Smooth muscle cell (in vitro differentiated cells): ENCODE measurements around the gene HNF4A. TPM values are rescaled to one million over a fixed set of nuclear protein-coding genes. Genes with fewer than 3 reads are reported as not detected.

Source experiments
- DNase-seq: peaks from one replicate; lab custom pipeline; 2025; ENCODE audit not compliant: unreplicated experiment; lab: John Stamatoyannopoulos, UW
- H2AFZ ChIP-seq: fragments of 200-600 bp; sonication (generic); 2 replicates; pipeline ENCODE4 v1.6.0; 2016; ENCODE audit warnings: antibody characterized with exemption, low read depth, mild to moderate bottlenecking
- H3F3A ChIP-seq: fragments of 200-600 bp; sonication (generic); 2 replicates; pipeline ENCODE4 v1.6.0; 2017; ENCODE audit warnings: antibody characterized with exemption, low read depth
- H3K27ac ChIP-seq: fragments of 200-600 bp; sonication (generic); 2 replicates; pipeline ENCODE4 v1.5.1; 2016; ENCODE audit warnings: low read depth, mild to moderate bottlenecking
- H3K27me3 ChIP-seq: fragments of 200-600 bp; sonication (generic); 2 replicates; pipeline ENCODE4 v1.6.1; 2016; ENCODE audit warnings: low read depth, mild to moderate bottlenecking
- H3K36me3 ChIP-seq: fragments of 200-600 bp; sonication (generic); 2 replicates; pipeline ENCODE4 v1.5.1; 2016; ENCODE audit warnings: low read depth
- H3K4me1 ChIP-seq: fragments of 200-600 bp; sonication (generic); 2 replicates; pipeline ENCODE4 v1.5.1; 2016; ENCODE audit warnings: low read depth
- H3K4me2 ChIP-seq: fragments of 200-600 bp; sonication (generic); 2 replicates; pipeline ENCODE4 v1.6.0; 2016; ENCODE audit warnings: mild to moderate bottlenecking
- H3K4me3 ChIP-seq: fragments of 200-600 bp; sonication (generic); 2 replicates; pipeline ENCODE4 v1.5.1; 2016; ENCODE audit warnings: mild to moderate bottlenecking
- H3K79me2 ChIP-seq: fragments of 200-600 bp; sonication (generic); 2 replicates; pipeline ENCODE4 v1.6.0; 2016; ENCODE audit warnings: low read depth, mild to moderate bottlenecking
- H3K9ac ChIP-seq: fragments of 200-600 bp; sonication (generic); 2 replicates; pipeline ENCODE4 v1.6.0; 2016; ENCODE audit warnings: low read depth
- H3K9me3 ChIP-seq: fragments of 200-600 bp; sonication (generic); replicated peaks from 2 replicates; pipeline ENCODE4 v1.5.1; 2016; ENCODE audit warnings: low read depth
- H4K20me1 ChIP-seq: fragments of 200-600 bp; sonication (generic); 2 replicates; pipeline ENCODE4 v1.6.0; 2016; ENCODE audit warnings: low read depth
- WGBS: methylation state at CpG from one replicate; pipeline ENCODE4 v1.1.7; 2016; ENCODE audit warnings: low lambda C conversion rate; 5-methylcytosine and 5-hydroxymethylcytosine counted together
- polyA plus RNA-seq: library from polyadenylated mRNA; unstranded; fragments of >200 nt; fragmentation: Nextera tagmentation; extraction: Ambion mirVana; gene quantifications from 2 replicates; pipeline ENCODE4 v1.2.1, GENCODE V29; 2016
- total RNA-seq: library from RNA; depleted of rRNA; stranded (reverse); fragments of >200 nt; gene quantifications from 2 replicates; pipeline ENCODE4 v1.2.3, GENCODE V29; 2014
- TF ChIP-seq, protein P1 (sequence below): fragments of 200-600 bp; sonication (generic); IDR thresholded peaks from 2 replicates; pipeline ENCODE4 v1.5.1; 2017; ENCODE audit warnings: borderline replicate concordance, mild to moderate bottlenecking, antibody characterized with exemption; ENCODE audit not compliant: insufficient read depth, poor library complexity, severe bottlenecking

The HNF4A gene
- total and polyA plus RNA-seq, 2 experiments from 2014 or later = not detected

DNA sequence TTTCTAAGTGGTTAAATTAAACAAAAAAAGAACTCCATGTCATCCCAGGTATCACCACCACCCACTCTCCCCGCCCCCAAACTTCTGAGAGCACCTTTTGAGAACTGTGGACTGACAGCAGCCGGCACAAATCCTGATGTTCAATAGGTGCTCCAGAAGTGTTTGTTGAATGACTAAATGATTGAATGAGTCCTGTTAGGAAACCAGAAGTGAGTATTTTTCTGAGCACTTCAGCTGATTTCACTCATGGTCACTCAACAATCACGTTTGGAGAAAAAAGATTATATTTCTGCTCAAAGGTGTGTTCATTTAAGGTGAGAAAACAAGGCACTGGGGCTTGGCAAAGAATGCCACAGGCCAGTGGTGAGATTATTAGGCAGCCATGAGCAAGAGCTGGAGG is 6.2 kb upstream of the HNF4A start:
- Histone ChIP-seq H2AFZ (no peak overlapping the region), H3K79me2 (no peaks in the 10 kb centered on the region), H4K20me1 (no peaks in the 10 kb centered on the region), H3K9me3 (no peaks in the 10 kb centered on the region), H3K9ac (no peak overlapping the region), H3K4me1 (no peaks in the 10 kb centered on the region), H3K27ac (no peak overlapping the region), H3K4me3 (no peak overlapping the region), H3K27me3 (no peaks in the 10 kb centered on the region), H3F3A (no peaks in the 10 kb centered on the region), H3K4me2 (no peak overlapping the region), H3K36me3 (no peaks in the 10 kb centered on the region)
- DNase-seq = no peak
- WGBS = 87% methylated on average over 3 of the region's 3 CpGs
- TF ChIP-seq, protein P1, sequence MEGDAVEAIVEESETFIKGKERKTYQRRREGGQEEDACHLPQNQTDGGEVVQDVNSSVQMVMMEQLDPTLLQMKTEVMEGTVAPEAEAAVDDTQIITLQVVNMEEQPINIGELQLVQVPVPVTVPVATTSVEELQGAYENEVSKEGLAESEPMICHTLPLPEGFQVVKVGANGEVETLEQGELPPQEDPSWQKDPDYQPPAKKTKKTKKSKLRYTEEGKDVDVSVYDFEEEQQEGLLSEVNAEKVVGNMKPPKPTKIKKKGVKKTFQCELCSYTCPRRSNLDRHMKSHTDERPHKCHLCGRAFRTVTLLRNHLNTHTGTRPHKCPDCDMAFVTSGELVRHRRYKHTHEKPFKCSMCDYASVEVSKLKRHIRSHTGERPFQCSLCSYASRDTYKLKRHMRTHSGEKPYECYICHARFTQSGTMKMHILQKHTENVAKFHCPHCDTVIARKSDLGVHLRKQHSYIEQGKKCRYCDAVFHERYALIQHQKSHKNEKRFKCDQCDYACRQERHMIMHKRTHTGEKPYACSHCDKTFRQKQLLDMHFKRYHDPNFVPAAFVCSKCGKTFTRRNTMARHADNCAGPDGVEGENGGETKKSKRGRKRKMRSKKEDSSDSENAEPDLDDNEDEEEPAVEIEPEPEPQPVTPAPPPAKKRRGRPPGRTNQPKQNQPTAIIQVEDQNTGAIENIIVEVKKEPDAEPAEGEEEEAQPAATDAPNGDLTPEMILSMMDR = no peak

DNA sequence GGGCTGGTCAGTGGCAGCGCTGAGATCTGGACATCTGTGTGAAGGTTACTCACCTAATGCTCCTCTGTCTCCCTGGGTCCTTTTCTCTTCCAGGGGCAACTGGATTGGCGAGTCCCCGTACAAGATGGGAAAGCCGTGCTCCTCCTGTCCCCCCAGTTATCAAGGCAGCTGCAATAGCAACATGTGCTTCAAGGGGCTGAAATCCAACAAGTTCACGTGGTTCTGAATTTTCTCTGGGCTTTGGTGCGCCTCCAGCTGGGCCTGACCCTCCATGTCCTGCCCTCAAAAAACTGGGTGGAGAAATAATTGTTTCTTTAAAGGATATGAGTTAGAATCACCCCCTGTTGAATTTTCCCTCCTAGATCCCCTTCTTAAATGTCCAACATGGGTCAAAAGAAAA is 4.9 kb upstream of the HNF4A start:
- H3K9ac ChIP-seq = no peak overlapping the region
- no peaks in the 10 kb centered on the region for H3K36me3 ChIP-seq
- no peaks in the 10 kb centered on the region for H3K79me2 ChIP-seq
- H3K4me3 ChIP-seq = no peak overlapping the region
- DNase-seq = no peak
- WGBS = 90% methylated on average over 6 of the region's 6 CpGs
- H3K9me3 ChIP-seq = no peaks in the 10 kb centered on the region
- no peaks in the 10 kb centered on the region for H3F3A ChIP-seq
- no peak overlapping the region for H3K4me2 ChIP-seq
- H3K27me3 ChIP-seq = no peaks in the 10 kb centered on the region
- TF ChIP-seq, protein P1 = no peak
- H3K27ac ChIP-seq = no peak overlapping the region
- no peak overlapping the region for H2AFZ ChIP-seq
- H4K20me1 ChIP-seq = no peaks in the 10 kb centered on the region
- no peaks in the 10 kb centered on the region for H3K4me1 ChIP-seq

DNA sequence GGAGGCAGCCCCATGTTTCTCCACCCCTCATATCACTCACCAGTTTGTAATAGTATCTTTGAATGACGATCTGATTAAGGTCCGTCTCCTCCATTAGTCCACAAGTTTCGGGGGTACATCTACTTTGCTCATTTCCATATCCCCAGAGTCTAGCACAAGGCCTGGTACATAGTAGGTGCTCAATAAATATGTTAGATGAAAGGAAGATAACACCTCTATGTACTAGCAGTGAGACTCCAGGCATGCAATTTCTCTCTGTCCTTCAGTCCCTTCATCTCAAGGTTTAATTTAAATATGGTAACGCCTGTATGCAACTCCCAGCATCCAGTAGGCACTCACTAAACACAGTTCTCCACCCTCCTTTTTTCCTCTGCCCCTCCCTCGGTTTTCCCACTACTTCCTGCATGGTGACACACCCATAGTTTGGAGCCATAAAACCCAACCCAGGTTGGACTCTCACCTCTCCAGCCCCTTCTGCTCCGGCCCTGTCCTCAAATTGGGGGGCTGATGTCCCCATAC is 461 bp upstream of the HNF4A start:
- Histone ChIP-seq H2AFZ (no peak overlapping the region), H4K20me1 (no peaks in the 10 kb centered on the region), H3K4me1 (no peaks in the 10 kb centered on the region), H3K27ac (no peak overlapping the region), H3F3A (no peaks in the 10 kb centered on the region), H3K4me3 (peak overlapping the region; percentile 42), H3K4me2 (no peak overlapping the region), H3K79me2 (no peaks in the 10 kb centered on the region), H3K36me3 (no peaks in the 10 kb centered on the region), H3K9me3 (no peaks in the 10 kb centered on the region), H3K27me3 (no peaks in the 10 kb centered on the region), H3K9ac (no peak overlapping the region)
- TF ChIP-seq, protein P1 = no peak
- 91% methylated on average over 6 of the region's 6 CpGs for WGBS
- DNase-seq = no peak

DNA sequence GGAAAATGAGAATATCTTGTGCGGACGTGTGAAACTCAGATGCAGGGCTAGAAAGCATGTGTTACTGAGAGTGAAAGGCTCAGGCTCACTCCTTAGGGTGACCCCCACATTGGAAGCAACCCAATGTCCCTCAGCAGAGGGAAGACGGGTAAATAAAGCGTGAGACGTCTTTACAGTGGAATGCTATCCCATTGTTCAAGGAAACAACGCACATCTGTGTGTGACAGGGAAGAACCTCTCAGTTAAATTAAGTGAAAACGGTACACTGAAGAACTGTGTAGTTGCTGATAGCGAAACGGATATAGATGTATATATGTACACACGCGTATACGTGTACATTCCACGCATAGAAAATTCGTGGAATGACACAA is 839 bp downstream of the HNF4A start:
- H3K4me2 ChIP-seq = no peak overlapping the region
- DNase-seq = no peak
- no peaks in the 10 kb centered on the region for H3K27me3 ChIP-seq
- H2AFZ ChIP-seq = no peak overlapping the region
- H3K4me3 ChIP-seq = peak overlapping the region; percentile 42
- TF ChIP-seq, protein P1 = no peak
- no peak overlapping the region for H3K27ac ChIP-seq
- no peaks in the 10 kb centered on the region for H3F3A ChIP-seq
- H3K36me3 ChIP-seq = no peaks in the 10 kb centered on the region
- 91% methylated on average over 14 of the region's 14 CpGs for WGBS
- H3K9me3 ChIP-seq = no peaks in the 10 kb centered on the region
- no peaks in the 10 kb centered on the region for H3K4me1 ChIP-seq
- no peaks in the 10 kb centered on the region for H4K20me1 ChIP-seq
- H3K9ac ChIP-seq = no peak overlapping the region
- H3K79me2 ChIP-seq = no peaks in the 10 kb centered on the region
